ENCODE measurements around the gene SNIP1.
"Not testable (repeated sequence)": the region's sequence is repeated elsewhere in the genome, so short reads cannot be mapped to it uniquely, and the experiment has no call there.

SNIP1 gene

DNA sequence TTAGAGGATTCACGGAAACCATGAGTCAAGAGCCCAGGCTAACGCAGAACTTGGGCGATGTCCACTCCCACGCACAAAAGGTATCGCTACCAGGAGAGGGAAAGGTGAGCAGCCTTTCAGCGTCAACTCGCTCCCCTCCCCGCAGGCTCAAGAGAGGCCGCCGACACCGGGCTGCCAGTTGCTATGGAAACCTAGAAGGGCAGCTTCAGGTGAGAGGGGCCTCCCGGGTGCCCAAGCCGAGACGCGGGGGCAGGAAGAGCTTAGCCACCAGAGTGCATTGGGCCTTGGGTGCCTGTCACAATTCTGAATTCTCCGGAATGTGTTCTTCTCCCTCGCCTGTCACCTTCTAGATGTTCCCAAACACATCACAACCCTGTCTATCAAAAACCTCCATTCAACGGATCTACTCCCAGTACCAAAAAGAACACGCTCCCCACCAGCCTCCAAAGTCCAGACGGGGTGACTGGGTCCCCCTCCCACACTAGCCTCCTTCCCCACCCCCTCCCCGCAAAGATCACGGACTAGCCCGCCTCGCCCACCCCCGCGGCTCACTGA is 40.2 kb downstream of the SNIP1 start:
- DNase-seq (ENCODE audit: low spot score), result peak; percentile 57

DNA sequence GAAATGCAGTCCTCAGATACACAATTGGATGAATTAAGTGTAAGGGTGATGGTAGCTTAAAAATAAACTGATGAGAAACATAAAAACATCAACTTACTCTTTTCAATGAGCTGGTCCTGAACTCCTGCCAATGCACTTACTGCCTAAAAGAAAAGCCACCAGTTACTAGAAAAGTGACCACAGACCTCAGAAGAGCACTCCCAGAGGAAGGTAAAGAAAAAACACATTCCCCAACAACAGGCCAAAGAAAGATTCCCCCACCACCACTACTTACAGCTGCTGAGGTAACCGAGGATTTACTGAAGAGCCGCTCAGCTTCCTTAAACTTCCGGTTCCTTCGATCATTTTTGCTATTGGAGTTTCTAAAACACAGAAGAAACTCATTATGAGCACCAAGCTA is 44.9 kb downstream of the SNIP1 start:
- peak; percentile 17 for DNase-seq (ENCODE audit: low spot score)

DNA sequence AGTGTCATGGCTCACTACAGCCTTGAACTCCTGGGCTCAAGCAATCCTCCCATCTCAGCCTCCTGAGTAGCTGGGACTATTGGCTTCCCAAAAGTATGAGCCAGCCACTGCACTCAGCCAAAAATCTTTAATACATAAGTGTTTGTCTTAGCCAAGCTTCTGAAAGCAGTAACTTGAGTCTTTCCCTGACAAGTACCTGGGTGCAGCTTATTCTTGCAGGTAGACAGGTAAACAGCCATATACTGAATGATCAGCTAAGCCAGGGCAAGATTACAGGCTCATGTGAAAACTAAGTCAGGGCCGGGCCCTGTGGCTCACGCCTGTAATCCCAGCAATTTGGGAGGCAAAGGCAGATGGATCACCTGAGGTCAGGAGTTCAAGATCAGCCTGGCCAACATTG is 47.4 kb downstream of the SNIP1 start:
- DNase-seq (ENCODE audit: low spot score), result no peak

DNA sequence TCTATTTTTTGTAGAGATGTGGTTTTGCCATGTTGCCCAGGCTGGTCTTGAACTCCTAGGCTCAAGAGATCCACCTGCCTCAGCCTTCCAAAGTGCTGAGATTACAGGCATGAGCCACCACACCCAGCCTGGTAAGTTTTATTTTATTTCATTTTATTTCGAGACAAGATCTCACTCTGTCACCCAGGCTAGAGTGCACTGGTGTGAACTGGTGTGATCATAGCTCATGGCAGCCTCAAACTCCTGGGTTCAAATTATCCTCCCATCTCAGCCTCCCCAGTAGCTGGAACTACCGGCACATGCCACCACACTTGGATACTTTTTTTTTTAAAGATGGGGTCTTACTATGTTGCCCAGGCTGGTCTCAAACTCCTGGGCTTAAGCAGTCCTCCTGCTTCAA is 51.3 kb downstream of the SNIP1 start:
- not testable (repeated sequence) for DNase-seq (ENCODE audit: low spot score)

DNA sequence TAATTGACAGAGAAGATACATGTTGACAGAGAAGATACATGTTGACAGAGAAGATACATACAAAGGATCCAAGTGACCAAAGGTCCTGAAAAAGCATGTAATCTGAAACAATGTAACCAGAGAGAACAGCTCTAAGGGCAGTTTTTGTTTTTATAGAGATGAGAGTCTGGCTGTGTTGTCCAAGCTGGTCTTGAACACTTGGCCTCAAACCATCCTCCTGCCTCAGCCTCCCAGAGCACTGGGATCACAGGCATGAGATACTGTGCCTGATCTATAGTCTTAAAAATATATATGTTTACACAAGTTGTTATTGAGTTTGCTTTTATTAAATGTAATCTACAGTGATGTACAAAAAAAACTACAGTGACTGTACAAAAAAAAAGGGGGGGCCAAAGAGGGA is 52.0 kb downstream of the SNIP1 start:
- DNase-seq (ENCODE audit: low spot score), result no peak

DNA sequence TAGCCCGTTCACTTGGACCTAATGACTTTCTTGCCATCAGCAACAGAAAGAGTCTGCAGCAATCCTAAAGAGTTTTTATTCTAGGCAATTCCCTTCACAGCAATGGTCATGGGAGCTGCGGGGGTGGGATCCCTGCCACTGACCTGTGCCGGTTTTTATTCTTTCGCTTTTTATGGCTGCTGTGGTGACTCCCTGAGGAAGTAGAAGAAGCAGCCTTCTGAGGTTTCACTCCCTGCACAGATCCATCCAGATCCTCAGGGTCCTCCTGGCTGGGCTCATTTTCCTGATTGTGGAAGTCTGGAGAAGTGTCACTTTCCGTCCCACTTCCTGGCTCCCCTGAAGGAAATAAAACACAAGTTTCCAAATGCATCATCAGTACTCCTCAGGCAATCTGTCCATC is 52.4 kb downstream of the SNIP1 start:
- DNase-seq (ENCODE audit: low spot score), result no peak

DNA sequence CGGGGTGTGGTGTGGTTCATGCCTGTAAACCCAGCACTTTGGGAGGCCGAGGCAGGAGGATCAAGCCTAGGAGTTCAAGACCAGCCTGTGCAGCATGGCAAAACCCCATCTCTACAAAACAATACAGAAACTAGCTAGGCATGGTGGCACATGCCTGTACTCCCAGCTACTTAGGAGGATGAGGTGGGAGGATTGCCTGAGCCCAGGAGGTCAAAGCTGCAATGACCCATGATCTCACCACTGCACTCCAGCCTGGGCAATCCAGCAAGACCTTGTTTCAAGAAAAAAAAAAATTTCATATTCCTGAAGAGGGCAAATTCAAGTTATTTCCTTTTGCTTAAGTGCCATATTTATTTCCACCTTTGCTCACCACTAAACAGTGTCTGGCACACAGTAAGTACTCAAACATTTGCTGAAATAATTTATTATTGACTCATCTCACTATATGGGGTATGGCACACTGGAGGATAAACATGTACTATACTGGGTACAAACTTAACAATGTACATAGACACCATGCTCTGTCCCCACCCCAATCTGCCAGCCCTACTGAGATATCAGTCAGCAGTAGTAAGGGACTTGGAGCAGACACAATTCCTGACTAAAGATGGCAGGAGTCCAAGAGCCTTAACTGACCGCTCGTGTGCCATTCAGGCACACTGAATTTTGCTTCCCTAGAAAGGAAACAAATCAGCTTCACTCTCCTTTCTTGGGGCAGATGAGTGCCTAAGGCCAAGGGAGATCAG is 55.0 kb downstream of the SNIP1 start:
- peak; percentile 76 for DNase-seq (ENCODE audit: low spot score)

DNA sequence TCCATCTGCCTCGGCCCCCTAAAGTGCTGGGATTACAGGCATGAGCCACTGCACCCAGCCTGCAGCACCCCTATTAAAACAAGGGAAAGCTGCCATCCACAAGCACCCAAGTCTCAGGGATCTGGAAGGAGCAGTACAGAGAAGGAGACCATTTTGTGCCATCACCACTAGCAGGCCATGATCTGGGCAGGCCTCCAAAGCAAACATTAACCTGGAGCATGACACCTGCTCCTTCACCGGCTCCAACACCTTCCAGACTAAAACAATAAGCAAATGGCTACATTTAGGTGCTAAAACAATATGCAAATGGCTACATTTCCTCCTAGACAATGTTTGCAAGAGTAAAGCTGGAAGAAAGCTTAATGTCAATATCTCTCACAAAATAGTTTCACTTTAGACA is 56.3 kb downstream of the SNIP1 start:
- peak; percentile 37 for DNase-seq (ENCODE audit: low spot score)

DNA sequence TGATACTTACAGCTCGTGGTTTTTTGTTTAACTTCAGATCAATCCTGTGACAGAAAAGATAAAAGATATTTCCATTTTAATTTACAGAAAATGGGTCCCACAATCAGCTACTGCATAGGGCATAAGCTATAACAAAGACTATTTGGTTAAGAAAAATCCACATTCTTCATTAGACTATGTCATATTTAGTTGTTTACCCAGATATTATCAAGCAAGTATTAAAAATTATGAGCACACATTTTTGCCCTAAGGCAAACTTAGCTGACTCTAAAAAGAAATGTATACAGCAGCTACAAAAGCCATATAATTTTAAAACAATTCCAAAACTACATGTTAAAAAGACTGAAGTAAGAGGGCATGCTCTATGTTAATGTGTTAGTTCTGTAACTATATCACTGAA is 58.2 kb downstream of the SNIP1 start:
- no peak for DNase-seq (ENCODE audit: low spot score)

DNA sequence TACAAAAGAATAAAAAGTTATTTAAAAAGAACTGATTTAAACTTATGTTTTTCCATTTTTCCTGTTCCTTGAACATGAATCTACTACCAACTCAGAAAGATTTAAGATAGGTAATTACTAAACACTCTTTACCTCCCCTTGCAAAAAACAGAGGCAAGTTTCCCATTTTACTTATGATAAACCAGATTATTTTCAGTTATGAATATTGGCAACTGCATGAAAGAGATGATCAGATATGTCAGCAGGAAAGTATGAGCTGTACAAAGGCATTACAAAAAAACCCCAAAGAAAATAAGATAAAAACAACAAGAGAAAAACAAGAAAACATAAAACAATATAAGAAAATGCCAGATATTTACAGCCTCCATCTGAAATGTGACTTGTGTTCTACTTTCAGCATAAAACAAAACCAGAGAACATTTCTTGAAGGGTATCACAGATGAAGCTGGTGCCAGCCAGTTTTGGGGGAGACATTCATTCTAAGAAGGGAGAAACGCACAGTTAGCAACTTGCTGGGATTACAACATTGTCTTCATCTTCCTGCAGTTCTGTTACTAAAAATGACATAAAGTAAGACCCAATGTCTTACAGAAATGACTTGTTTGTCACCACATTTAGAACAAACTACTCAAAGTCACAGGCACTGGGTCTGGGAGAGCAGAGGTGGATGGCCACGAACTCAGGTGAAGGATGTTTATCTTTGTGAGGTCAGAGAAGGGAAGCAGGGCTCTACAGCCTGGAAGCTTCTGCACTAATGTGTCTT is 60.6 kb downstream of the SNIP1 start:
- no peak for DNase-seq (ENCODE audit: low spot score)

DNA sequence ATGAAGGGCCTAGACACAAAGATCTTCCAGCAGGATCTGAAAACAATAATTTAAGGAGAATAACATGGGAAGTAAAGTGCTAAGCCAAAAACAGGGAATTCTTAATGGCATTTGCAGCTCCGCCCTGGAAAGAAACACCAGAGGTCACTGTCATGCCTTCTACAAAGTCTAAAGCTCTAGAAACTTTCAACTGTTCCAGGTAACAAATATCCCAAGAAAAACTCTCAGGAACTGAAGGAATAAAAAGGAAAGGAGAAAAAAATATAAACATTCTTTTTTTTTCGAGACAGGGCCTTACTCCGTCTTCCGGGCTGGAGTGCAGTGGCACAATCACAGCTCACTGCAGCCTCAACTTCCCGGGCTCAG is 66.5 kb downstream of the SNIP1 start:
- DNase-seq (ENCODE audit: low spot score), result no peak

DNA sequence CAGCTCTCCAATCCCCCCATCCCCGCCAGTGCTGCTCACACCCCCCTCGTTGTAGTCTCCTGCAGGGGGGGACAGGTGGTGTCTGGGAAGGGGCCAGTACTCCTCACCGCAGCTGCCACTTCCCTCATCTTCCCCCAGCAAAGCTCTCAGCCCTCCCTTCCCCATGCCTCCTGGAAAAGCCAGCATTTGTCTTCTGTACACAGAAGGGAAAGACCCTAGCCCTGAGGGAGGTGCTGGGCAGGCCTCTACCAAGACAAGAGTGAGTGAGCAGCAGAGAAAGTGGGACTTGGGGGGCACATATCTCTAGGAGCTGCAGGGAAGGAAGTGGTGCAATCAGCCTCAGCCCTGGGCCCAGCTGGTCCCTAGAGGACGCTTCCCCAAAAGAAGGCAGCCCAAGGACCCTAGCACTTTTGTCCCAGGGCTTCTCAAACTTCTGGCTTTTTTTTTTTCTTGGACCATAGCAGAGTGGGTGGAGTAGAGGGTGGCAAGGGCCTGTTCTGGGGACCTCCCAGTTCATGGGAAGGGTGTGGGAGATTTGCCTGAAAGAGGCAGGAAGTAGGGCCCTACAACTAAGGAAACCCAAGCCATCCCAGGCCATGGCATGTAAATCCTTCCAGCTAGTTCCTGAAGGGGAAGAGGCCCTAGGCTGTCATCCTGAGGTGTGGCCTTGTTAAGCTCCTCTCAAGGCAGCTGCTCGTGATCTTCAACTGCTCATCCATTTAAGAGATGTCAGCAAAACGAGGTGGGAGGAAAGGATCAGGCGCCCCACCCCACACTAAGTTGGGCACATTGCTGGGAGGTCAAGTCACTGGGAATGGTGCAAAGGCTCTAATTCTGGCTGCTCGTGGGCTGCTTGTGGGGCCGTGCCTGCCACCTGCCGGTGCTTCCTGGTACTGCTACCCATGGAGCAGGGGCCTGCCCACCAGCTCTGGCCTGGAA is 67.1 kb downstream of the SNIP1 start:
- DNase-seq (ENCODE audit: low spot score), result peak; percentile 78

DNA sequence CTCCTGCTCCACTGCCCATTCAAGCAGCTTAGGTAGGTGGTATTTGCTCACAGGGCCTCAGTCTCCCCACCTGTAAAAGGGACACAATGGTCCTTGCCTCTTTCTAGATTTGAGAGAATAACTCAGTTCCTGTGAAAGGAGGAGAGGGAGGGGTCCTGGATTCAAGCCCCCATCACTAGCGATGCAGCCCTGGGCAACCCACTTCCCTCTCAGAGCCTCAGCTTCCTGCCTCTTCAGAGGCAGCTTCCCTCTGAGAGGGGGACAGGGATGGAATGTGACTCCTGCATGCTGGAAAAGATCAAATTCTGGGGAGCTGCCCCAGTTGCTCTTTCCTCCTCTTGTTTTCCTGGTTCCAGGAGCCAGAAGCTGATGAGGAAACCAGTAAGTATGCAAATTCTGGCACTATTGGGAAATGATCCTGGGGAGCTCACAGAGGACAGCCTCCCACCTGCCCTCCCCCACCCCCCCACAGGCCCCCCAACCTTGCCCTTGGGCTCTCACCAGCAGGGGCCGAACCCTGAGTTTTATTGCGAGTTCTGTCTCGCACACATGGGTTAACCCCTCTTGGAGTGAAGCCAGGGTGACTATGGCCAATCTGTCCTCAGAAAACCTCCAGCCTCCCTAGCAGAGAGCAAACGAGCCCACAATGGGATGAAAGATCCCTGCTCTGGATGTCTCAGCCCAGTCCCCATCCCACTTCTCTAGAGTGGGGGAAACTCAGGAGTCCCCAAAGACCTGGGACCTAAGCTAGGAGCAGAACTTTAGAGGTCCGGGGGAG is 68.0 kb downstream of the SNIP1 start:
- peak; percentile 27 for DNase-seq (ENCODE audit: low spot score)
